ENCODE measurements around the gene TECTB.

The TECTB gene

GRCh38 chr10:112348759-112349158 lies 65.6 kb downstream of the TECTB start:
- no peak for DNase-seq

GRCh38 chr10:112349521-112350085 lies 66.4 kb downstream of the TECTB start:
- no peak for DNase-seq

GRCh38 chr10:112351146-112351545 lies 67.9 kb downstream of the TECTB start:
- no peak for DNase-seq

GRCh38 chr10:112352044-112352443 lies 68.8 kb downstream of the TECTB start:
- DNase-seq, result no peak

GRCh38 chr10:112353046-112353445 lies 69.8 kb downstream of the TECTB start:
- DNase-seq, result no peak
